ENCODE results near the gene ASXL3.

The ASXL3 gene

GRCh38 chr18:33641141-33641540 lies 63.1 kb downstream of the ASXL3 start:
- no peak for DNase-seq
- intact Hi-C loops (cut with DNase I) = no loop called here

GRCh38 chr18:33644494-33644893 lies 66.5 kb downstream of the ASXL3 start:
- DNase-seq = no peak
- intact Hi-C loops (cut with DNase I) = no loop called here

- no peak for DNase-seq
- intact Hi-C loops (cut with DNase I) = no loop called here
These were observed 69.3 kb downstream of the ASXL3 start for GRCh38 chr18:33647365-33647764.

- DNase-seq = no peak
- intact Hi-C loops (cut with DNase I) = no loop called here
These were observed 74.6 kb downstream of the ASXL3 start for GRCh38 chr18:33652635-33653034.

GRCh38 chr18:33653231-33653630 lies 75.2 kb downstream of the ASXL3 start:
- no peak for DNase-seq
- intact Hi-C loops (cut with DNase I) = no loop called here

- DNase-seq = no peak
- intact Hi-C loops (cut with DNase I) = no loop called here
These were observed 79.0 kb downstream of the ASXL3 start for GRCh38 chr18:33656889-33657448.

GRCh38 chr18:33660696-33661310 lies 82.8 kb downstream of the ASXL3 start:
- intact Hi-C loops (cut with DNase I) = no loop called here
- no peak for DNase-seq

GRCh38 chr18:33664241-33664874 lies 86.3 kb downstream of the ASXL3 start:
- intact Hi-C loops (cut with DNase I) = no loop called here
- DNase-seq = no peak

- intact Hi-C loops (cut with DNase I) = no loop called here
- DNase-seq = no peak
These were observed 87.2 kb downstream of the ASXL3 start for GRCh38 chr18:33665187-33665586.

GRCh38 chr18:33665641-33666040 lies 87.6 kb downstream of the ASXL3 start:
- intact Hi-C loops (cut with DNase I) = no loop called here
- DNase-seq = no peak

- no peak for DNase-seq
- intact Hi-C loops (cut with DNase I) = no loop called here
These were observed 88.9 kb downstream of the ASXL3 start for GRCh38 chr18:33666915-33667314.

GRCh38 chr18:33669589-33669988 lies 91.6 kb downstream of the ASXL3 start:
- intact Hi-C loops (cut with DNase I) = no loop called here
- no peak for DNase-seq

GRCh38 chr18:33670029-33670428 lies 92.0 kb downstream of the ASXL3 start:
- intact Hi-C loops (cut with DNase I) = no loop called here

GRCh38 chr18:33673689-33674088 lies 95.7 kb downstream of the ASXL3 start:
- DNase-seq = no peak
- intact Hi-C loops (cut with DNase I) = no loop called here

More at GRCh38 chr18:33670029-33670428, 92.0 kb downstream of the ASXL3 start:
- DNase-seq = no peak

GRCh38 chr18:33676593-33676992 lies 98.6 kb downstream of the ASXL3 start:
- intact Hi-C loops (cut with DNase I) = no loop called here
- no peak for DNase-seq

GRCh38 chr18:33677891-33678290 lies 99.9 kb downstream of the ASXL3 start:
- no peak for DNase-seq
- intact Hi-C loops (cut with DNase I) = no loop called here

- no peak for DNase-seq
- intact Hi-C loops (cut with DNase I) = no loop called here
These were observed 104.4 kb downstream of the ASXL3 start for GRCh38 chr18:33682436-33682835.

- intact Hi-C loops (cut with DNase I) = no loop called here
- no peak for DNase-seq
These were observed 116.6 kb downstream of the ASXL3 start for GRCh38 chr18:33694593-33694992.

GRCh38 chr18:33696332-33697162 lies 118.5 kb downstream of the ASXL3 start:
- DNase-seq = no peak
- intact Hi-C loops (cut with DNase I) = no loop called here

GRCh38 chr18:33697498-33697897 lies 119.5 kb downstream of the ASXL3 start:
- intact Hi-C loops (cut with DNase I) = no loop called here
- no peak for DNase-seq

Data from head of caudate nucleus (tissue), 42 donors.